GM12872 (cell line): Measurements from ENCODE around the gene AGXT2.

Experiments
- TF ChIP-seq, protein P1 (sequence below): IDR thresholded peaks from 3 replicates; pipeline ENCODE4 v1.5.1; 2011; ENCODE audit warnings: low read depth, mild to moderate bottlenecking, low read length, moderate library complexity; ENCODE audit not compliant: insufficient read depth

The AGXT2 gene

DNA sequence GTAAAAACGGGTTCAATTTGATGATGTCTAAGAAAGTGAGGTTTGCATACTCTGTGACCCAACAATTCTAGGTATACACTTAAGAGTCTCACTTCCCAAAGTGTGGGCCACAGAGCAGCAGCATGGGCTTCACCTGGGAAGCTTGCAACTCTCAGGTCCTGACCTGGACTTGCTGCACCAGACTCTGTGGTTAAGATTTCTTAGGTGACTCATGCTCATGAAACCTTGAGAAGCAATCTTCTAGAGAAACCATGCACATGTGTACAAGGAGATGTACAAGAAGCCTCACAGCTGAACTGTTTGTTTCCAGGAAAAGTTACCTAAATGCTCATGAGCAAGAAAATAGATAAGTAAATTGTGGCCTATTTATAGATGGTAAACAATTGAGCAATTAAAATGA is 88.4 kb downstream of the AGXT2 start:
- TF ChIP-seq, protein P1, sequence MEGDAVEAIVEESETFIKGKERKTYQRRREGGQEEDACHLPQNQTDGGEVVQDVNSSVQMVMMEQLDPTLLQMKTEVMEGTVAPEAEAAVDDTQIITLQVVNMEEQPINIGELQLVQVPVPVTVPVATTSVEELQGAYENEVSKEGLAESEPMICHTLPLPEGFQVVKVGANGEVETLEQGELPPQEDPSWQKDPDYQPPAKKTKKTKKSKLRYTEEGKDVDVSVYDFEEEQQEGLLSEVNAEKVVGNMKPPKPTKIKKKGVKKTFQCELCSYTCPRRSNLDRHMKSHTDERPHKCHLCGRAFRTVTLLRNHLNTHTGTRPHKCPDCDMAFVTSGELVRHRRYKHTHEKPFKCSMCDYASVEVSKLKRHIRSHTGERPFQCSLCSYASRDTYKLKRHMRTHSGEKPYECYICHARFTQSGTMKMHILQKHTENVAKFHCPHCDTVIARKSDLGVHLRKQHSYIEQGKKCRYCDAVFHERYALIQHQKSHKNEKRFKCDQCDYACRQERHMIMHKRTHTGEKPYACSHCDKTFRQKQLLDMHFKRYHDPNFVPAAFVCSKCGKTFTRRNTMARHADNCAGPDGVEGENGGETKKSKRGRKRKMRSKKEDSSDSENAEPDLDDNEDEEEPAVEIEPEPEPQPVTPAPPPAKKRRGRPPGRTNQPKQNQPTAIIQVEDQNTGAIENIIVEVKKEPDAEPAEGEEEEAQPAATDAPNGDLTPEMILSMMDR = no peak

GRCh38 chr5:34957857-34958690 is 89.7 kb downstream of the AGXT2 start:
- TF ChIP-seq, protein P1 = peak; percentile 75

- TF ChIP-seq, protein P1 = no peak
Observed at GRCh38 chr5:34957321-34957720, 90.4 kb downstream of the AGXT2 start.
